H9 (cell line): ENCODE results near the gene CSAD. TPM values are rescaled to one million over a fixed set of nuclear protein-coding genes. Genes with fewer than 3 reads are reported as not detected.

Experiments
- DNase-seq: peaks from one replicate; pipeline ENCODE4 v3.0.0-alpha.2; 2017
- H2AFZ ChIP-seq: one replicate; pipeline ENCODE4 v1.6.1; 2013; ENCODE audit warnings: mild to moderate bottlenecking, low read length, control low read depth, moderate library complexity
- H2AK5ac ChIP-seq: 2 replicates; pipeline ENCODE4 v1.6.1; 2013; ENCODE audit warnings: low read length, control low read depth, mixed read lengths; ENCODE audit not compliant: insufficient read length
- H2BK120ac ChIP-seq: one replicate; pipeline ENCODE4 v1.6.1; 2013; ENCODE audit warnings: low read depth, mild to moderate bottlenecking, low read length, control low read depth, inconsistent platforms; ENCODE audit not compliant: poor library complexity, severe bottlenecking
- H2BK12ac ChIP-seq: 2 replicates; pipeline ENCODE4 v1.6.1; 2013; ENCODE audit warnings: low read length, control low read depth, mixed read lengths, low read depth; ENCODE audit not compliant: insufficient read length
- H2BK15ac ChIP-seq: 2 replicates; pipeline ENCODE4 v1.6.1; 2013; ENCODE audit warnings: low read depth, low read length, control low read depth
- H2BK20ac ChIP-seq: one replicate; pipeline ENCODE4 v1.6.1; 2013; ENCODE audit warnings: low read depth, mild to moderate bottlenecking, low read length, control low read depth, inconsistent platforms; ENCODE audit not compliant: poor library complexity, severe bottlenecking
- H2BK5ac ChIP-seq: 2 replicates; pipeline ENCODE4 v1.6.1; 2013; ENCODE audit warnings: low read length, control low read depth, mixed read lengths; ENCODE audit not compliant: insufficient read length
- H3K14ac ChIP-seq: 2 replicates; pipeline ENCODE4 v1.6.1; 2013; ENCODE audit warnings: low read length, control low read depth; ENCODE audit not compliant: insufficient read depth
- H3K18ac ChIP-seq: 2 replicates; pipeline ENCODE4 v1.6.1; 2013; ENCODE audit warnings: low read depth, mild to moderate bottlenecking, mixed read lengths, low read length, control low read depth; ENCODE audit not compliant: insufficient read length
- H3K23ac ChIP-seq: 2 replicates; pipeline ENCODE4 v1.6.1; 2013; ENCODE audit warnings: low read length, control low read depth, mixed read lengths, low read depth; ENCODE audit not compliant: insufficient read length
- H3K23me2 ChIP-seq: 2 replicates; pipeline ENCODE4 v1.6.1; 2013; ENCODE audit warnings: low read depth, mild to moderate bottlenecking, mixed read lengths, low read length, control low read depth; ENCODE audit not compliant: insufficient read length, poor library complexity, severe bottlenecking
- H3K27ac ChIP-seq: 2 replicates; pipeline ENCODE4 v1.5.1; 2013; ENCODE audit warnings: low read length, control low read depth, mixed read lengths, low read depth; ENCODE audit not compliant: insufficient read length
- H3K27me3 ChIP-seq: 2 replicates; pipeline ENCODE4 v1.6.1; 2013; ENCODE audit warnings: low read length, control low read depth, inconsistent platforms; ENCODE audit not compliant: insufficient read depth
- H3K4ac ChIP-seq: 2 replicates; pipeline ENCODE4 v1.6.1; 2013; ENCODE audit warnings: low read depth, mild to moderate bottlenecking, control low read depth, inconsistent platforms, low read length, moderate library complexity
- H3K4me1 ChIP-seq: 2 replicates; pipeline ENCODE4 v1.6.1; 2013; ENCODE audit warnings: low read length, control low read depth, inconsistent platforms; ENCODE audit not compliant: insufficient read depth
- H3K4me2 ChIP-seq: 2 replicates; pipeline ENCODE4 v1.6.1; 2013; ENCODE audit warnings: low read length, control low read depth, mixed read lengths; ENCODE audit not compliant: insufficient read length, insufficient read depth
- H3K56ac ChIP-seq: 2 replicates; pipeline ENCODE4 v1.6.1; 2013; ENCODE audit warnings: low read depth, mild to moderate bottlenecking, mixed read lengths, low read length, control low read depth; ENCODE audit not compliant: insufficient read length
- H3K79me1 ChIP-seq: 2 replicates; pipeline ENCODE4 v1.6.1; 2013; ENCODE audit warnings: low read depth, mild to moderate bottlenecking, moderate library complexity, low read length, control low read depth, inconsistent platforms; ENCODE audit not compliant: insufficient read depth, poor library complexity, severe bottlenecking
- H3K79me2 ChIP-seq: 2 replicates; pipeline ENCODE4 v1.6.1; 2013; ENCODE audit warnings: low read length, control low read depth, inconsistent platforms; ENCODE audit not compliant: insufficient read depth
- H3K9ac ChIP-seq: 2 replicates; pipeline ENCODE4 v1.6.1; 2013; ENCODE audit warnings: low read length, control low read depth, mixed read lengths; ENCODE audit not compliant: insufficient read length; ENCODE audit errors: extremely low read depth
- H3K9me3 ChIP-seq: one replicate; pipeline ENCODE4 v1.6.1; 2013; ENCODE audit warnings: low read depth, low read length, inconsistent platforms; ENCODE audit not compliant: control insufficient read depth
- H3T11ph ChIP-seq: one replicate; pipeline ENCODE4 v1.6.1; 2013; ENCODE audit warnings: mild to moderate bottlenecking, low read length, control low read depth, inconsistent platforms
- H4K20me1 ChIP-seq: one replicate; pipeline ENCODE4 v1.6.1; 2013; ENCODE audit not compliant: control insufficient read depth, insufficient read length, insufficient read depth
- H4K5ac ChIP-seq: 2 replicates; pipeline ENCODE4 v1.6.1; 2013; ENCODE audit warnings: low read depth, mild to moderate bottlenecking, mixed read lengths, low read length, control low read depth; ENCODE audit not compliant: insufficient read length
- H4K8ac ChIP-seq: replicated peaks from 2 replicates; pipeline ENCODE4 v1.6.1; 2013; ENCODE audit warnings: low read length, control low read depth, mixed read lengths, low read depth; ENCODE audit not compliant: insufficient read length
- H4K91ac ChIP-seq: 2 replicates; pipeline ENCODE4 v1.6.1; 2013; ENCODE audit warnings: low read depth, mild to moderate bottlenecking, moderate library complexity, mixed read lengths, low read length, control low read depth; ENCODE audit not compliant: insufficient read length
- H3K27ac Mint-ChIP-seq, 3 experiments: 2 replicates in 2 of 3; 3 replicates in 1 of 3; pipeline ENCODE4 v1.8.0; 2020 to 2021; ENCODE audit warnings: mixed read lengths in 3 of 3, mild to moderate bottlenecking in 1 of 3, moderate library complexity in 1 of 3
- H3K27me3 Mint-ChIP-seq: 2 replicates; pipeline ENCODE4 v1.8.0; 2021; ENCODE audit warnings: low read depth, mild to moderate bottlenecking, moderate library complexity, mixed read lengths
- H3K36me3 Mint-ChIP-seq, 3 experiments: 2 replicates in 2 of 3; 3 replicates in 1 of 3; pipeline ENCODE4 v1.8.0; 2020 to 2021; ENCODE audit warnings: low read depth in 3 of 3, mixed read lengths in 3 of 3; ENCODE audit not compliant: insufficient read depth in 1 of 3
- H3K4me1 Mint-ChIP-seq, 2 experiments: 2 replicates each; pipeline ENCODE4 v1.8.0; 2020; ENCODE audit warnings: mixed read lengths in 2 of 2
- H3K4me3 Mint-ChIP-seq, 2 experiments: 2 replicates in 1 of 2; 3 replicates in 1 of 2; pipeline ENCODE4 v1.8.0; 2020 to 2021; ENCODE audit warnings: mild to moderate bottlenecking in 2 of 2, mixed read lengths in 2 of 2, moderate library complexity in 1 of 2
- H3K9me3 Mint-ChIP-seq, 2 experiments: 2 replicates in 1 of 2; 3 replicates in 1 of 2; pipeline ENCODE4 v1.8.0; 2020; ENCODE audit warnings: mild to moderate bottlenecking in 2 of 2, mixed read lengths in 2 of 2, moderate library complexity in 1 of 2
- WGBS: extraction: QIAGEN DNeasy Blood & Tissue Kit; methylation state at CpG from one replicate; pipeline ENCODE4 v1.1.7; 2013; ENCODE audit warnings: missing lambda C conversion rate, low lambda C conversion rate, mixed read lengths; ENCODE audit not compliant: insufficient read length; ENCODE audit errors: extremely low coverage; 5-methylcytosine and 5-hydroxymethylcytosine counted together
- total RNA-seq: library from RNA; stranded (reverse); gene quantifications from 2 replicates; pipeline ENCODE4 v1.2.1, GENCODE V29; 2021
- TF ChIP-seq, protein P1 (sequence below): fragments of 200-600 bp; sonication (generic); conservative IDR thresholded peaks from 3 replicates; pipeline ENCODE4 v1.8.0; 2021; ENCODE audit warnings: antibody characterized with exemption, mild to moderate bottlenecking

The CSAD gene
- total RNA-seq, 1 experiment from 2014 or later = 7.4 TPM

DNA sequence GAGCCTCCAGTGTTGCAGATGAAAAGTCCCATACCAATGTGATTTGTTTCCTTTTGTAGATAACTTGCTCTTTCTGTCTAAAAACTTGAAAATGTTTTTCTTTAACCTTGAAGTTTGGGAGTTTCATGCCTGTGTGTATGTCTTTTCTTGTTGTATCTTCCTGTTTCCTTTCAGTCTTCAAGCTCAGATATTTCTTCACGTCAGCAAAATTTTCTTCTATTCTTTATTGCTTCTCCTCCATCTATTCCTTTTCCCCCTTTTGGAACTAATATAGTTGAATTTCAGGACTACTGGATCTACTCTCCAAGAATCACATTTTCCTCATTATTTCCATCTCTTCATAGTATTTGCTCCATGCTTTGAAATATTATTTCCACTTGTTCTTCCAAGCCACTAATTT lies 53.6 kb downstream of the CSAD start:
- no peak overlapping the region for H2BK15ac ChIP-seq
- Mint-ChIP-seq H3K27ac (no peak overlapping the region), H3K4me3 (no peak overlapping the region), H3K36me3 (no peaks in the 10 kb centered on the region), H3K9me3 (peaks cover 0 to 4% of the 10 kb centered on the region in 2 experiments; a peak in 1 of 5 replicates), H3K27me3 (peaks cover 70% of the 10 kb centered on the region), H3K4me1 (no peaks in the 10 kb centered on the region)
- no peak overlapping the region for H2AFZ ChIP-seq
- H4K5ac ChIP-seq = no peak overlapping the region
- H3K79me1 ChIP-seq = no peaks in the 10 kb centered on the region
- no peak overlapping the region for H2BK12ac ChIP-seq
- H2BK5ac ChIP-seq = no peak overlapping the region
- H3K27ac ChIP-seq = no peak overlapping the region
- H3K4me1 ChIP-seq = no peaks in the 10 kb centered on the region
- H3K9ac ChIP-seq = no peak overlapping the region
- no peak overlapping the region for H2BK20ac ChIP-seq
- H3K4ac ChIP-seq = no peak overlapping the region
- no peak overlapping the region for H3K4me2 ChIP-seq
- no peak overlapping the region for H4K8ac ChIP-seq
- no peak overlapping the region for H3T11ph ChIP-seq
- H4K20me1 ChIP-seq = no peaks in the 10 kb centered on the region
- H3K56ac ChIP-seq = no peak overlapping the region
- DNase-seq = no peak
- H3K18ac ChIP-seq = no peak overlapping the region
- WGBS = no CpG with 5 or more reads among the region's 1 CpG
- H3K14ac ChIP-seq = no peak overlapping the region
- H3K79me2 ChIP-seq = no peaks in the 10 kb centered on the region
- no peaks in the 10 kb centered on the region for H3K27me3 ChIP-seq
- H4K91ac ChIP-seq = no peak overlapping the region
- no peak overlapping the region for H3K23ac ChIP-seq
- H3K9me3 ChIP-seq = no peaks in the 10 kb centered on the region
- H3K23me2 ChIP-seq = no peaks in the 10 kb centered on the region
- TF ChIP-seq, protein P1, sequence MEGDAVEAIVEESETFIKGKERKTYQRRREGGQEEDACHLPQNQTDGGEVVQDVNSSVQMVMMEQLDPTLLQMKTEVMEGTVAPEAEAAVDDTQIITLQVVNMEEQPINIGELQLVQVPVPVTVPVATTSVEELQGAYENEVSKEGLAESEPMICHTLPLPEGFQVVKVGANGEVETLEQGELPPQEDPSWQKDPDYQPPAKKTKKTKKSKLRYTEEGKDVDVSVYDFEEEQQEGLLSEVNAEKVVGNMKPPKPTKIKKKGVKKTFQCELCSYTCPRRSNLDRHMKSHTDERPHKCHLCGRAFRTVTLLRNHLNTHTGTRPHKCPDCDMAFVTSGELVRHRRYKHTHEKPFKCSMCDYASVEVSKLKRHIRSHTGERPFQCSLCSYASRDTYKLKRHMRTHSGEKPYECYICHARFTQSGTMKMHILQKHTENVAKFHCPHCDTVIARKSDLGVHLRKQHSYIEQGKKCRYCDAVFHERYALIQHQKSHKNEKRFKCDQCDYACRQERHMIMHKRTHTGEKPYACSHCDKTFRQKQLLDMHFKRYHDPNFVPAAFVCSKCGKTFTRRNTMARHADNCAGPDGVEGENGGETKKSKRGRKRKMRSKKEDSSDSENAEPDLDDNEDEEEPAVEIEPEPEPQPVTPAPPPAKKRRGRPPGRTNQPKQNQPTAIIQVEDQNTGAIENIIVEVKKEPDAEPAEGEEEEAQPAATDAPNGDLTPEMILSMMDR = no peak
- H2BK120ac ChIP-seq = no peak overlapping the region
- no peak overlapping the region for H2AK5ac ChIP-seq
